HG02852 (cell line): Measurements from ENCODE around the gene RIPK3.

Source experiments
- ATAC-seq: cut with Tn5 transposase; IDR thresholded peaks from one replicate; pipeline ENCODE4 v1.9.1; 2021; ENCODE audit warnings: mild to moderate bottlenecking, moderate library complexity; ENCODE audit not compliant: unreplicated experiment

The RIPK3 gene

GRCh38 chr14:24324024-24324423 is 15.8 kb downstream of the RIPK3 start:
- no peak for ATAC-seq

- ATAC-seq = no peak
These were observed 16.4 kb downstream of the RIPK3 start for GRCh38 chr14:24323341-24323740.

- no peak for ATAC-seq
These were observed 17.1 kb downstream of the RIPK3 start for GRCh38 chr14:24322672-24323071.

GRCh38 chr14:24321212-24321975 is 18.4 kb downstream of the RIPK3 start:
- no peak for ATAC-seq

- ATAC-seq = no peak
These were observed 22.5 kb downstream of the RIPK3 start for GRCh38 chr14:24317141-24317928.

- ATAC-seq = no peak
These were observed 23.2 kb downstream of the RIPK3 start for GRCh38 chr14:24316597-24316950.

GRCh38 chr14:24315807-24316596 is 23.8 kb downstream of the RIPK3 start:
- no peak for ATAC-seq

GRCh38 chr14:24315243-24315806 is 24.5 kb downstream of the RIPK3 start:
- ATAC-seq = no peak

- no peak for ATAC-seq
These were observed 25.2 kb downstream of the RIPK3 start for GRCh38 chr14:24314377-24315193.

GRCh38 chr14:24313913-24314312 is 25.9 kb downstream of the RIPK3 start:
- no peak for ATAC-seq

GRCh38 chr14:24312736-24313507 is 26.9 kb downstream of the RIPK3 start:
- no peak for ATAC-seq

- ATAC-seq = no peak
These were observed 27.8 kb downstream of the RIPK3 start for GRCh38 chr14:24311837-24312615.

- peak; percentile 54 for ATAC-seq
These were observed 28.9 kb downstream of the RIPK3 start, which contains the start of gene LTB4R for GRCh38 chr14:24310646-24311604. LTB4R (plus strand) TSS chr14:24311502; CDS start chr14:24315652, 4,150 bp downstream.

GRCh38 chr14:24310265-24310645 is 29.5 kb downstream of the RIPK3 start:
- ATAC-seq = no peak

GRCh38 chr14:24309538-24310264 is 30.1 kb downstream of the RIPK3 start, which contains the start of gene LTB4R2:
LTB4R2 (plus strand) TSS chr14:24310140; CDS start chr14:24310665, 525 bp downstream.
- no peak for ATAC-seq

GRCh38 chr14:24308342-24309124 is 31.3 kb downstream of the RIPK3 start:
- ATAC-seq = no peak
